Non-pigmented ciliary epithelial cell (primary cell): Measurements from ENCODE around the gene RYK.
"Not testable (repeated sequence)": the region's sequence is repeated elsewhere in the genome, so short reads cannot be mapped to it uniquely, and the experiment has no call there.

Experiments
- DNase-seq: peaks from one replicate; pipeline ENCODE4 v3.0.0-alpha.2; 2010; ENCODE audit warnings: low read depth

RYK gene

DNA sequence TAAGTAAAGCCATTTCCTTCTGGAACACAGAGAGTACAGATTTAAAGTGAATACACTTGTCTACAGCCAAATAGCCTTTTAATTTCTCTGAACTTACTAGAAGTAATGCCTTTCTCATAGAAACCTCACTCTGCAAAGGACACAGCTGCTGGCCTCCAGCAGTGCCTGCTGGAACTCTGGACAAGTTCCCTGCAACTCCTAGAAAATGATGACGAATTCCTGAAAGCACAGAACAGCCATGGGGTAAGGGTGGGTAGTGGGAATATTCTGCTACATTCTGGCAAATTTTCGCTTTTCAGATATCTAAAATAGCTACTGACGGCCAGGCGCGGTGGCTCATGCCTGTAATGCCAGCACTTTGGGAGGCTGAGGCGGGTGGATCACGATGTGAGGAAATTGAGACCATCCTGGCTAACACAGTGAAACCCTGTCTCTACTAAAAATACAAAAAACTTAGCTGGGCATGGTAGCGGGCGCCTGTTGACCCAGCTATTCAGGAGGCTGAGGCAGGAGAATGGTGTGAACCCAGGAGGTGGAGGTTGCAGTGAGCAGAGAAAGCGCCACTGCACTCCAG, 34.4 kb downstream of the RYK start:
- no peak for DNase-seq

DNA sequence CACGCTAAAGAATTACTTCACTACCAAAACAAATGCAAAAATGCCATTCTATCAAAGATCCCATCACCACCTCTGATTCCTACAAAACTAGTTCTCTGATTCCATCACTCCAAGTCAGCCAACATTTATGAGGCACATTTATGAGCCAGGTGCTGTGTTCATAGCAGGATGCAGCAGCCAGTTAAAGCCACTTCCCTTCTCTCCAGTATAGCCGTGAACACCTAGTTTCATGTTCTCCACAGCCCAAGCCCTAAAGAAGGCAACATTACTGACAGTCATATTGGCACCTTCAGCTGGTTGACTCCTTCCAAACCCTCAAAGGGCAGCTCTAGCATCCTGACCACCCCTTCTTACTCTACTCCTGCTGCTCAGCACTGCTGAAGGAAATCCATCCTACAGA, 36.4 kb downstream of the RYK start:
- DNase-seq, result no peak

DNA sequence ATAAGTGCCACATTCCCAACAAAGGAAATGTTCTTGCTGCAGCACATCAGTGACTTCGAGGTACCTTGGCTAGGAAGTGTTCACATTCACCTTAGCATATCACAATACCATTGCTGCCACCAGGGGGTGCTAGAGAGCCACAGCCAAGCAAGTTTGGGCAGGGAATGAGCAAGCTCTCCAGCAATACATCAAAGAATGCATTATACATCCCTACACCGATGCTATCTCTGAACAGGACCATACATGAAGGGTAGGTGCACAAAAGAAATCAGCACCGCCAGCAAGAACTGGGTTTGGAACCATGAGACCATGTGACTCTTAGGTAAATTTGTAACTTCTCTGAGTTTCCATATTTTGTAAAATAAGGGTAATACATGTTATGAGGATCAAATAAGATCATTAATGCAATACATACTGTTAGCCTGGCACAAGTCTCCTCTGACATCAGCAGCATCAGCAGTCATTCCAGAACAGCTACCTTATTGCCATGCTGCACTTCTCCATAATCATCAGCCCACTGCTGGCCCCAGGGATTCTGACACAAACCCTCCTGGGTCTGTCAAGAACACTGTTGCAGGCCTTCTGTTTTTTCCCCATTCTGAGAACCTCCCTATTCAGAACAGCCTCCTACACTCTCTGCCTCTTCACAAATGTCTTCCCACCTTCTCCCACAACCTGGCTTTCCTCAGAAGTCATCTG, 37.5 kb downstream of the RYK start:
- peak; percentile 20 for DNase-seq

DNA sequence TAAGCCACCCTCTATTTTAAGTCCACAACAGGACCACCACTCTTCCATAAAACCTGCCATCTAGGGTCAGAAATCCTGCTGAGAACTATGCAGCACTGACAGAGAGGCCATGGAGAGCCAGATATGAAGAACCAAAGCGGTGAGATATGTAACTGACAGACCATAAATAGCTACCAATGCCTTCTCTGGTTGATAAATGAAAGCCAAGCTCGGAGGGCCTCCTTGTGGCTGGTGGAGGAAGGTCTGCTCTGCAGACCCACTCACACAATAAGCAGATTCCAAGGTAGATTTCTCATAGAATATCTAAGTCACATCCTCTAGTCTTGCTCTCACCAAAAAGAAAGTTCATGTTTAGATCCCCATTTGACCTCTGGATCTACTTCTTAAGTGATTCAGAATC, 38.9 kb downstream of the RYK start:
- DNase-seq, result peak; percentile 46

DNA sequence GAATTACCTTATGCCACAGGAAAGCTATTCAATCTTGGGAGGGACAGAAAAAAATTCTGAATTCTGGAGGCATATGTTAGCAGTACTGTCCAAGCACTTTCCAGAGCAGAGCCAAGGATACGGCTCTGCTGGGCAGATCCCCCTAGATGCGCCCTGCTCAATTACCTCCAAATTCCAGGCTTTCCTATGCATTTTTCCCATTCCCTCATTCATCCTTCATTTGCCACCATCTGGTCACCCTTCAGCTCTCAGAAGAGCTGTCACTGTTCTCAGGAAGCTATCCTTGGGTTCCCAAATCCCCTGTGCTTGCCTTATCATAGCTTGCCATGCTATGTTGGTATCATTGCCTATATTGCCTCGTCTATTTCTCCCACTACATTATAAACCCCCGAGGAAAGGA, 45.2 kb downstream of the RYK start:
- DNase-seq, result no peak

DNA sequence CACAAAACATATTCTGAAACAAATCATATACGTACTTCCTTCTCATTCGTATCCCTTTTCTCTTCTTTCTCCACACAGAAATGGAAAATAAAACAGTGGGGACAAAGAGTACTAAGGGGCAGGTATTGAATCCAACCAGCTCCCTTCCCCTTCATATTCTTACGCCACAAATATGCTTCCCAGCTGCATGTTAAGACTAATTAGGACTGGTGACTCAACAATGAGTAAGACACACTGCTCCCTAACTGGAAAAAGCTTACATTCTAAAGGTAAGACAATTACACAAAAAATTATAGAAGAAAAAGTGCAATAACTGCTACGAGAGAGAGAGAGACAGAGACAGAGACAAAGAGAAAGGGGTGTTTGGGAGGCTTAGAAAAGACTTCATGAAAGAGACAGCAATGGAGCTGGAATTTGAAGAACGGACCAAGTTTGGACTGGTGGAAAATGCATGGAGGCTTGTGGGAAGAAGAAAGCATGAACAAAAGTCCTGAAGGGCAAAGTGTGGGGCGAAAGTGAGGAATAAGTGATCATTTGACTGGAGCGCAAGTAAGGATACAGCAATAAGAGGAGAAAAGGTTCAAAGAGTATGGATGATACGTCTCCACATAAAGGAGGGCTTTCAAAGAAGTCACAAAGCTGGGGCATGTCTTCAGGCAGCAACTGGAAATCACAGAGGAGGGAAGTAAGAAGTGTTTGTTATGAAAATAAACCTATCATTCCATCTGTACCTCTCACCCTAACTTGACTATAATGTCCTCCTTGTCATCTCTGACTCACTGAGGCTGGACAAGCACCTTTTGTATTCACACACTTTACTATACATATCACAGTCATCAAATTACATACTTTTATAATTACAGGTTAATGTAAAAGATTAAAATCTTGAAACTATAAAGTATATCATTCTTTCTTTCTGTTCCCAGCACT, 49.2 kb downstream of the RYK start:
- peak; percentile 78 for DNase-seq

DNA sequence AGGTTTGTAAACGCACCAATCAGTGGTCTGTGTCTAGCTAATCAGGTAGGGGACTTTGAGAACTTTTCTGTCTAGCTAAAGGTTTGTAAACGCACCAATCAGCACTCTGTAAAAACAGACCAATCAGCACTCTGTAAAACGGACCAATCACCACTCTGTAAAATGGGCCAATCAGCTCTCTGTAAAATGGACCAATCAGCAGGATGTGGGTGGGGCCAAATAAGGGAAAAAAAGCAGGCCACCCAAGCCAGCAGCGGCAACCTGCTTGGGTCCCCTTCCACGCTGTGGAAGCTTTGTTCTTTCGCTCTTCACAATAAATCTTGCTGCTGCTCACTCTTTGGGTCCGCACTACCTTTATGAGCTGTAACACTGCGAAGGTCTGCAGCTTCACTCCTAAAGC, 50.8 kb downstream of the RYK start:
- DNase-seq, result not testable (repeated sequence)

DNA sequence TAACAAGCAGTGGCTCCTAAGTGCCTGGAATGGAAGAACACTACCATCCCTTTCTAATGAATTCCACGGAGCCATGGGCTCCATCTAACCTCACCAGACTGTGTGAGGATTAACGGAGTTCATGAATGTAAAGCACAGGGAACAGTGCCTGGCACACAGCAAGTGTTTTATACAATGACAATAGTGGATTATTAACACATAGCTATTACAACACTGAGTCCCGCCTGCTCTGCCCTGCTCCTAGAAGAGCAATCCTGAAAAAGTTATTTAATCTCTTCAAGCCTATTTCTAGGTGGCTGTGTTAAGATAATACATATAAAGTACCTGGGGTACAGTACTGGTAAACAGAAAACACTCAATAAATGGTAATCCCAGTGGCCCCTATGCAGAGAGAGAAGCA, 51.4 kb downstream of the RYK start:
- DNase-seq, result no peak

DNA sequence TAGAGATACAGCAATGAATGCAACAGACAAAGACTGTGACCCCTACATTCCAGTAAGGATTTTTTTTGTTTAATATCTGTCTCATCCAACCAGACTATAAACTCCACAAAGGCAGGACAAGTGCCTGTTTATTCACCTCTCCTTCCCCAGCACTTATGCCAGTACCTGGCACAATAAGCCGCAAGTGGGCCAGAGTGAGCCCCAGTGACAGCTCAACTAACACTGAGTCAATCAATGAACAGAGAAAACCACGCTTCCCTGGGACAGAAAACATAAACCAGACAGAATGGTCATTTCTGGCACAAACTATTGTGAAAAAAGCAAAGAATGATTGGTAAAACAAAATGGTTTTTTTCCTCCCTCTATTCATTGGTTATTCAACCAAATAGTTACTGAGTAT, 52.2 kb downstream of the RYK start:
- no peak for DNase-seq

DNA sequence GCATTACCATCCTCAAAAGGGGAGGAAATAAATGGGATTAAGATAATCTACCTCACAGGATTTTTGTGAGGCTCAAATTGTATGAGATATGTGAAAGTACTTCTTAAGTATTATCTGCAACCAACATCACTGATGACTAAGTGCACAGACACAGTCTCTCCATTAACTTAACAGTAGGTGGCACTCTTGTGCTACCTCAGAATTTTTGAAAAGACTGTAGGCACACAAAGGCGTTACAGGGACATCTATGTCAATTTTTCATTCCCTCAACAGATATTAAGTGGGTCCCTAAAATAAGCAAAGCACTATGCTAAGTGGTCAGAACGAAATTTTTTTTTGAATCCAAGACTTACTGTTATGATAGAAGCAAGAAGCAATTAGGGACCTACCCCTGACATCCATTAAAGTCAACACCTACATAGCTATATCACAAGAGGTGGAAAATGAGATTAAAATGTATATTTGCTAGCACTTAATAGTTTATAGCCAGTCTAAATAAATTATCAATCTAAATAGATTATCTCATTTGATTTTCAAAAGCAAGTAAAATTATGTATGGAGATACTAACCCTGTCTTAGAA, 52.9 kb downstream of the RYK start:
- DNase-seq, result peak; percentile 44

DNA sequence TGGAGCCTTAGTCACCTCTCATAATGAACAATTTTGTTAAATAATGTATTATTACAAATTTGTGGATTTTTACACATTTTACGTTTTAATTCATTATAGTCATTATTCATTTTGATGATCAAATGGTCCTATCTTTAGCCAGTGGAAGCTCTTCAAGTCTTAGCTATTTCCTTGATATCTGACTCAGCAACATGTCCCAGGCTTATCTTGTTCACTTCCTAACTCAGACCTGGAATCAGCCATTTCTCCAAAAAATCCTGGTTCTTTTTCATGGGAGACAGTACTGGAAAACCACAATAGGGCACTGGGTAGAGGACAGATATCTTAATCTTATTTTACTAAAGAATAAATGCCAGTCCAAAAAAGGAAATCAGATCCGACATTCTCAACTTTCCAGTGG, 56.4 kb downstream of the RYK start:
- no peak for DNase-seq

DNA sequence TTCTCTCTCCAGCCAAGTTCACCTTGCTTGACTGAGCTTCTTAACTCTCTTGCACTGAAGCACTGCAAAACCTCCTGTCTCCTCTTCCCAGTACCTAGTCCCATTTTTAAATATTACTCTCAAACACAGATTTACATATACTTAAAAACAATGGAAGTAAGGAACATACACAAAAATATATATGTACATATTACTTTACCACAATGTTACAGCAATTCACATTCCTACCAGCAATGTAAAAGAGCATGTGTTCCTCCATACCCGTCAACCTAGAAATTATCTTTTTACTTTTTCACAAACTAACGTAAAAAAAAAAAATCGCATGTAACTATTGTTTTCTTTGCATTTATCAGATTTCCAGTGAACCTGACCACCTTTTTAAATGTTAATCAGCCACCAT, 60.4 kb downstream of the RYK start:
- no peak for DNase-seq

DNA sequence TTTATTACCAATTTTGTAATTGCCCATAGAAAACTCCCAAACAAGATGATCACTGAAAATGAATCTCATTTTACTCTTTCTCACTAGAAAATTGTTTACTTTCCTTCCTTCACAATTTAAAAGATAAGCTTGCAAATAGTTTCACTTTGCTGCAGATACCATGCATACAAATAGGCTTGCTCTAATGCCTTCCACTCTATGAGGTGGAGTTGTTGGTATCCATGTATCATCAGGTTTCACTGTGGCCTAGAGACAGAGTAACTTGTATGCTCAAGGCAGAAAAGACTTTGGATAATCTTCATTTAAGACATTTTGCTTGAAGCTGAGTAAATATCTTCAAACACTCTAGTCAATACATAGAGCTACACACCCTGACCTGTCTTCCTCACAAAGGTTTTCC, 60.8 kb downstream of the RYK start:
- no peak for DNase-seq

DNA sequence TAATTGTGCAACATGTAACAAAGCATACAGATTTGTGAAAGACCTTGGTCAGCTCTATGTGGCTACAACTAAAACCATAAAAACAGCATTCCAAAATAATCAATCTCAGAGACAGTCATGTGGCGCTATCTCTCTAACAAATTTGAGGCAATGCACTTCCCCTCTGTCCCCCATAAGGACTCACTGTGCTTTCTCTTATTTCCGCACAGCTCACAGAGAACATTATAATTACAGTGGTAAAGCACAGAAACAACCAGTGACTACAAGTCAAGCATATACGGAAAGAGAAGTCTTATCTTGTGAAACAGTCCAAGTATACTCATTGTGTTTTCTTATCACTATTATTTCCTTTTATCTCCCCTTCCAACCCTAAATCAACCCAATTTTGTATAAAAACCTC, 64.3 kb downstream of the RYK start:
- no peak for DNase-seq

DNA sequence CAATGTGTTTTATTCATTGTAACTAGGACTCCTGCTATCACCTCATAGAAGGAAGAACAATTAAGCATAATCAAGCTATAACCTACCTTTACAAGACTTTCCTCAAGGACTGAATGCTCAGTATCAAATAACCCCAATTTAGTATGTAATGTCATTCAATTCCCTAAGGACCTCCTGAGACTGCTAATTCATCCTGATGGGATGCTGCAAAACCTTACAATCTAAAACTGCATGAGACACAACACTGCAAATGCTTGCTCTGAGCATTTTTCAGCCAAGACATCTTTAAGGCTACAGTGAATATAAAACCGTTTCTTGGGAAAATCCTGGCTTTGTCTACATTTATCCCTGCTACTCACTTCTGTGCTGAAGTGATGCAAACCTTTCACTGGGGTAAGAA, 69.9 kb downstream of the RYK start:
- no peak for DNase-seq

DNA sequence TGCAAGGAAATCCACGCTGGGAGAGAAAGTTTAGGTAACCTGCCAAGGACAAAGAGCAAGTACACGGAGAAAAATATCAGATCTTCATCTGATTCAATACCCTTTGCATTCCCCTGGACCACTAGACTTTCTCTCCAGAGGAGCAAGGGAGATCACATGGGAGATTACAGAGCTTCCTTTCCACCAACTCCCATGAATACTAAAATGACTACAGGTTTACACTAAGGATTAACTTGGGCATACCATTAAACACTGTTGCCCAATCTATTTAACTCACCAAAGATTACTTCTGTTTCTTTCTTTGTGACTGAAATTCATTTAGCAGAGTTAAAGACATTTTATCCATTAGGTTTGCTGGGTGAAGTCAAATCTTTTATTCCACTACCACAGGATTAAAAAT, 71.2 kb downstream of the RYK start:
- DNase-seq, result no peak

DNA sequence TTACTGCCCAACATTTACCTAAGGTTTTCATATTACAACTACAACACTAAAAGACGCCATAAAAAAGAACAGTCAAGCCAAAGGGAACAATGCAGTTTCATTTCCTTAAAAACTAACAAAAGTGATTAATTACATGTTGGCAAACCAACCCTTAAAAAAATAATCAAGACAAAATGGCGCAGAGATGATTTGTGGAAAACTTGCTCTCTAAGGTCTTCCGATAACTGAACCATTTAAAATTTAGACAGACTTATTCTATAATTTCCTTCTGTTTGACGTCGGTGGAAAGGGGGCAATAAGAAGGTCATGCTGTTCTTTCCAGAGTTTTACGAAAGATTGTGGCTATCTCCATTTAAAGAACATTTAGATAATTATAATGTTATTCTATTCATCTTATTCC, 87.6 kb downstream of the RYK start:
- DNase-seq, result no peak

DNA sequence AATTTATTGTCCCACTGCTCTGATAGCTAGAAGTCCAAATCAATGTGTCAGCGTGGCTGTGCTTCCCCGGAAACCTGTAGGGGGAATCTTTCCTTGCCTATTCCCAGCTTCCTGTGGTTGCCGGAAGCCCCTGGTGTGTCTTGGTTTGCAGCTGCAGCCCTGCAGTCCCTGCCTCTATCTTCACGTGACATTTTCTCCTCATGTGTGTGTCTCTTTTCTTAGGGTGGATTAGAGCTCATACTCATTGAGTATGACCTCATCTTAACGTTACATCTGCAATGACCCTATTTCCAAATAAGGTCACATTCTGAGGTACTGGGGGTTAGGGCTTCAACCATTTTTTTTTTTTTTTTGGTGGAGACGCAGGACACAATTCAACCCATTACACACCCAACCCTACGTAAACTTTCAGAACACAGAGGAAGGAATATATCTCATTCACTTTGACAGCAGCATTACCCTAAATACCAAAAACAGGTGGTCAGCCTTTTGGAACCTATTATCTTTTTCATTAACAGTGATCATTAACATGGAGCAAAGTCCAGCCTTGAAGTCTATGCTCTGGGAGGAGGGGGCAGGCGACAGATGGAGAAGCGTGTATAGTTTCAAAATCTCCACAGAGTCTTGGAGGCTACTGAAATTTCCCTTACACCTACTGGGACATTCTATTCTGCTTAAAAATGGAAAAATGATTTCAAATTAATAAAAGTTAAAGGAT, 88.6 kb downstream of the RYK start:
- no peak for DNase-seq

DNA sequence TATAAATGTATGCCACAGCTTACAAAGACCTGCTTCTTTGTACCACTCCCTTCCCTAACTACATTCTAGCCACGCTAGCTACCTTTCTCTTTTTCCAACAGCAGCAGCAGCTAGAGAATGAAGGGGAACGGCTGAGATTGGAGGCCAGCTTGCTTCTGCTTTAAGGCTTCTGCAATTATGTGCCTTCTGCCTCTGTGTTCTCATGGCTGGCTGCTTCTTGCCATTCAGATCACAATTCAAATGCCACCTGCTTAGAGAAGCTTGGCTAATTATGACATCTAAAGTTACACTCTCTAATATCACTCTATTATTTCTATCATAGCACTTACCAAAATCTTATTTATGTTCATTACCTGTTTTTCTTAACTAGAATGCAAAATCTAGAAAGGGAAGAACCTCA, 95.2 kb downstream of the RYK start:
- DNase-seq, result no peak

DNA sequence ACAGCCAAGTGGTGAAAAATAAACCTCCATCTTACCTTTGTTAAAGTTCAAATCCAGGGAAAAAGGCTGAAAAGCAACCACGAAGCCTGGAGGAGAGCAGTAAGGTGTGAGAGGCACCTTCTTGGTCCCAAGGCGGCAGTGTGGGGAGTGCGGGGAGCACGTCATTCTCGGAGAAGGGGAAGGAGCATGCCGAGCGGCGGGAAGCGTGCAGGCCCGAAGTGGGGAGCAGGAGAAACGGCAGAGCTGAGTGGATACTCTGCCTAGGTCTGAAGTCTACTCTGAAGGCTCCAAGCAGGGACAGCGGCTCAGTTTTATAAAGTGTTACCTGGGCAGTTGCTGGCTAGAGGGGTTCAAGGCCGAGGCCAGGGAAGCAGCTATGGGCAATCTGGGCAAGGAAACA, 96.9 kb downstream of the RYK start:
- no peak for DNase-seq

DNA sequence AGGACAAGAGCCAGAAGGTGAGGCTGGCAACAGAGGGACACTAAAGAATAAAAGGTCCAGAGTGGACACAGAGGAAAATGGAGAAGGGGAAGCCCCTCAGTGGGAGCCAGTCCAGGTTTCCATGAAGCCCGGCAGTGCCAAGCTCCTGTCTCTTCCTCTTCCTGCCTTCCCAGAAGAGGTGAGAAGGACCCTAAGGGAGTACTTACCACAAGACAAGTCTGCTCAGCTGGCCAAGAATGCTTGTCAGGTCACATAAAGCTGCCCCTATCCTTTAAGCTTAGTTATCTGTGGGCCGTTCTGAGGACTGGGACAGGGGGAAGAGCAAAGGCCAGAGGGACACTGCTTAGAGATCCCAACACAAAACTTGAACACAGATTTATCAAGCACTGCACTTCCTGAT, 100.2 kb downstream of the RYK start:
- DNase-seq, result no peak

DNA sequence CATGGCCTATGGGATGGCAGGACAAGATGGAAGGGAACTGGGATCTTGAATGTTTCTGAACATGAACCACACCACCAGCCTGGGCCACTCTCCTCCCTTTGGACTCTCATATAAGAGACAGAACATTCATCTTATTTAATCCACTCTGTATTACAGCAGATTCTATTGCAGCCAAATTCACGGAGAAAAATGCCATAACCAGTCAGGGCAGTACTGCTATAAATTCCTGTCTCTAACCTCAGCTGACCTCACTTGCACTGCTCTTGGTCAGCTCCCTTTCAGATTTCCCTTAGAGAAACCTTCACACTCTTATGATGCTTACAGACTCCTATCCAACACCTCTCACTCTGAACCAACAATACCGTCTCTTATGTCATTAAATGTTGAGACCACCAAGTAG, 101.4 kb downstream of the RYK start:
- no peak for DNase-seq
